HepG2 (cell line): ENCODE measurements around the gene CES1. TPM values are rescaled to one million over a fixed set of nuclear protein-coding genes. Genes with fewer than 3 reads are reported as not detected.

Experiments used
- FOXA1 ChIP-seq, 2 experiments: fragments of 450-650 bp in 1 of 2; sonication (generic) in 1 of 2; formaldehyde crosslinking in 1 of 2; IDR thresholded peaks; 2 replicates each; pipeline versions ENCODE4 v1.4.0 to v1.6.1; 2016 to 2020; ENCODE audit warnings: missing genetic modification reagents in 1 of 2
- GABPB1 ChIP-seq: IDR thresholded peaks from 2 replicates; pipeline ENCODE4 v1.6.1; 2016; ENCODE audit warnings: mild to moderate bottlenecking, missing genetic modification reagents, moderate library complexity, missing compliant biosample characterization
- HNF4A ChIP-seq: sonication (generic); formaldehyde crosslinking; IDR thresholded peaks from 2 replicates; pipeline ENCODE4 v1.4.0; 2020; ENCODE audit warnings: missing genetic modification reagents
- HNF4G ChIP-seq, 2 experiments: sonication (generic) in 1 of 2; formaldehyde crosslinking in 1 of 2; IDR thresholded peaks; 2 replicates each; pipeline versions ENCODE4 v1.4.0 to v1.6.1; 2011 to 2020; ENCODE audit warnings: borderline replicate concordance in 2 of 2, low read depth in 2 of 2, mild to moderate bottlenecking in 2 of 2, low read length in 1 of 2, missing genetic modification reagents in 1 of 2, moderate library complexity in 1 of 2
- KLF13 ChIP-seq: sonication (generic); formaldehyde crosslinking; IDR thresholded peaks from 2 replicates; pipeline ENCODE4 v1.4.0; 2020; ENCODE audit warnings: mild to moderate bottlenecking, missing genetic modification reagents
- NFKB2 ChIP-seq: sonication (generic); formaldehyde crosslinking; IDR thresholded peaks from 2 replicates; pipeline ENCODE4 v1.4.0; 2020; ENCODE audit warnings: missing genetic modification reagents, borderline replicate concordance
- TBX2 ChIP-seq: sonication (generic); formaldehyde crosslinking; IDR thresholded peaks from 2 replicates; pipeline ENCODE4 v1.5.0; 2020; ENCODE audit warnings: missing genetic modification reagents, mild to moderate bottlenecking, borderline replicate concordance
- ZKSCAN8 ChIP-seq: IDR thresholded peaks from 2 replicates; pipeline ENCODE4 v1.6.1; 2016; ENCODE audit warnings: borderline replicate concordance, missing genetic modification reagents, missing compliant biosample characterization
- ZNF10 ChIP-seq: sonication (generic); formaldehyde crosslinking; IDR thresholded peaks from 2 replicates; pipeline ENCODE4 v1.4.0; 2020; ENCODE audit warnings: mild to moderate bottlenecking, low read depth, missing genetic modification reagents, borderline replicate concordance
- ZNF567 ChIP-seq: sonication (generic); formaldehyde crosslinking; IDR thresholded peaks from 2 replicates; pipeline ENCODE4 v1.8.1; 2023; ENCODE audit warnings: mild to moderate bottlenecking, missing genetic modification reagents, borderline replicate concordance
- ZNF644 ChIP-seq: IDR thresholded peaks from 2 replicates; pipeline ENCODE4 v1.6.1; 2016; ENCODE audit warnings: low read depth
- polyA plus RNA-seq, 8 experiments: library from polyadenylated mRNA; depleted of rRNA in 3 of 8; stranded (reverse) in 7 of 8; unstranded in 1 of 8; fragments of >200 nt; fragmentation: Illumina TruSeq in 4 of 8; extraction: Trizol in 4 of 8; gene quantifications; 2 replicates each; pipeline versions ENCODE4 v1.2.1 to v1.2.3, GENCODE V29; 2011 to 2016; ENCODE audit warnings: low read depth in 4 of 8, missing spikeins in 1 of 8, mixed read lengths in 1 of 8; ENCODE audit not compliant: insufficient read depth in 1 of 8
- total RNA-seq, 5 experiments: library from RNA; depleted of rRNA; stranded (reverse); fragments of >200 nt; fragmentation: Illumina TruSeq; extraction: Trizol; gene quantifications; 2 replicates each; pipeline ENCODE4 v1.2.3, GENCODE V29; 2016; ENCODE audit warnings: low read depth in 1 of 5
- TF ChIP-seq, protein P1 (sequence below): IDR thresholded peaks from 2 replicates; pipeline ENCODE4 v1.6.1; 2012; ENCODE audit warnings: low read depth, low read length, improper control_type of control experiment
- TF ChIP-seq, protein P2 (sequence below): sonication (generic); formaldehyde crosslinking; IDR thresholded peaks from 2 replicates; pipeline ENCODE4 v1.5.0; 2020; ENCODE audit warnings: mild to moderate bottlenecking, missing genetic modification reagents
- TF ChIP-seq, protein P3 (sequence below): IDR thresholded peaks from 2 replicates; pipeline ENCODE4 v1.4.0; 2020; ENCODE audit warnings: mild to moderate bottlenecking, missing genetic modification reagents
- TF ChIP-seq, protein P4 (sequence below): fragments of 450-650 bp; IDR thresholded peaks from 2 replicates; pipeline ENCODE4 v1.6.1; 2016
- TF ChIP-seq, protein P5 (sequence below): sonication (generic); formaldehyde crosslinking; IDR thresholded peaks from 2 replicates; pipeline ENCODE4 v1.4.0; 2020; ENCODE audit warnings: mild to moderate bottlenecking, missing genetic modification reagents

The CES1 gene
- total and polyA plus RNA-seq, 2 of the 13 experiments (the other 11 are each of a cell fraction or from before 2014, with no cell fraction given): 136 to 198 TPM

DNA sequence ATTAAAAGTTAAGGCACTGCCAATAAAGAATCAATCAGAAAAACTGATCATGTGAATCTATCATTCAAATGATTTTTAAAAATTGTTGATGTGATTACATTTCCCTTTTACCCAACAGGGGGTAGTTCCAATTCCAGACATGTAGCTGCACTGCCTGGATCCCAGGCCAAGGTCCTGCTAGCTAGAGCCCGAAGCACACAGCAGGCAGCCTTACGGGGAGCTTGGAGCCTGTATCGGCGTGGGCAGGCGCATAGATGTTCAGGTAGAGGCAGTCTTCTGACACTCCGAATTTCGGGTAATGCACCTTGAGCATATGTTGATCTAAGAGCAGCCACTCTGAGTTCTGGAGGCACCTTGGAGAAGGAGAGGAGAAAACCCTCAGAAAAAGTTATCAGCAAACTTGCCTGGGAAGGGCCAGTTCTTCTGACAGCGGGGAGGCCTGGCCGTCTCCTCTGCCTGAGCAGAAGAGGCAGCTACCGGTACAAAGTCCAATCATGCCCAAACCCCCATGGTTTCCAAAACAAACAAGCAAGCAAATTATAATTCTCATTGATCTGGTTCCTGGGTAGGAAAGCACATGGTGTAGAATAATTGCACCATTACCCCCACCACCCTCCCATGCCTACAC lies 38.6 kb upstream of the CES1 start (continued):
- TF ChIP-seq, protein P1, sequence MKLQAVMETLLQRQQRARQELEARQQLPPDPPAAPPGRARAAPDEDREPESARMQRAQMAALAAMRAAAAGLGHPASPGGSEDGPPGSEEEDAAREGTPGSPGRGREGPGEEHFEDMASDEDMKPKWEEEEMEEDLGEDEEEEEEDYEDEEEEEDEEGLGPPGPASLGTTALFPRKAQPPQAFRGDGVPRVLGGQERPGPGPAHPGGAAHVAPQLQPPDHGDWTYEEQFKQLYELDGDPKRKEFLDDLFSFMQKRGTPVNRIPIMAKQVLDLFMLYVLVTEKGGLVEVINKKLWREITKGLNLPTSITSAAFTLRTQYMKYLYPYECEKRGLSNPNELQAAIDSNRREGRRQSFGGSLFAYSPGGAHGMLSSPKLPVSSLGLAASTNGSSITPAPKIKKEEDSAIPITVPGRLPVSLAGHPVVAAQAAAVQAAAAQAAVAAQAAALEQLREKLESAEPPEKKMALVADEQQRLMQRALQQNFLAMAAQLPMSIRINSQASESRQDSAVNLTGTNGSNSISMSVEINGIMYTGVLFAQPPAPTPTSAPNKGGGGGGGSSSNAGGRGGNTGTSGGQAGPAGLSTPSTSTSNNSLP: 0 out of 2 replicates have a peak, but pooled peaks have one; percentile 26
- TF ChIP-seq, protein P2, sequence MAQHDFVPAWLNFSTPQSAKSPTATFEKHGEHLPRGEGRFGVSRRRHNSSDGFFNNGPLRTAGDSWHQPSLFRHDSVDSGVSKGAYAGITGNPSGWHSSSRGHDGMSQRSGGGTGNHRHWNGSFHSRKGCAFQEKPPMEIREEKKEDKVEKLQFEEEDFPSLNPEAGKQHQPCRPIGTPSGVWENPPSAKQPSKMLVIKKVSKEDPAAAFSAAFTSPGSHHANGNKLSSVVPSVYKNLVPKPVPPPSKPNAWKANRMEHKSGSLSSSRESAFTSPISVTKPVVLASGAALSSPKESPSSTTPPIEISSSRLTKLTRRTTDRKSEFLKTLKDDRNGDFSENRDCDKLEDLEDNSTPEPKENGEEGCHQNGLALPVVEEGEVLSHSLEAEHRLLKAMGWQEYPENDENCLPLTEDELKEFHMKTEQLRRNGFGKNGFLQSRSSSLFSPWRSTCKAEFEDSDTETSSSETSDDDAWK (CRISPR knock-in tag): no peak
- TF ChIP-seq ZNF644: 0 out of 2 replicates have a peak, but pooled peaks have one; percentile 33
- no peak for TF ChIP-seq TBX2
- TF ChIP-seq FOXA1 (IDR thresholded peaks at IDR 0.05): no peak
- peak; percentile 41; the same call in 1 of the 2 replicates for TF ChIP-seq FOXA1 (CRISPR knock-in tag; IDR thresholded peaks at IDR 0.05)
- no peak for TF ChIP-seq HNF4G (IDR thresholded peaks at IDR 0.05; ENCODE audit: borderline replicate concordance, low read depth, low read length)
- peak; percentile 69; the same call in 1 of the 2 replicates for TF ChIP-seq HNF4G (CRISPR knock-in tag; IDR thresholded peaks at IDR 0.05; ENCODE audit: borderline replicate concordance, low read depth)
- TF ChIP-seq NFKB2 (CRISPR knock-in tag): 0 out of 2 replicates have a peak, but pooled peaks have one; percentile 24
- no peak for TF ChIP-seq ZNF10 (CRISPR knock-in tag)
- TF ChIP-seq KLF13 (CRISPR knock-in tag): no peak
- TF ChIP-seq, protein P3, sequence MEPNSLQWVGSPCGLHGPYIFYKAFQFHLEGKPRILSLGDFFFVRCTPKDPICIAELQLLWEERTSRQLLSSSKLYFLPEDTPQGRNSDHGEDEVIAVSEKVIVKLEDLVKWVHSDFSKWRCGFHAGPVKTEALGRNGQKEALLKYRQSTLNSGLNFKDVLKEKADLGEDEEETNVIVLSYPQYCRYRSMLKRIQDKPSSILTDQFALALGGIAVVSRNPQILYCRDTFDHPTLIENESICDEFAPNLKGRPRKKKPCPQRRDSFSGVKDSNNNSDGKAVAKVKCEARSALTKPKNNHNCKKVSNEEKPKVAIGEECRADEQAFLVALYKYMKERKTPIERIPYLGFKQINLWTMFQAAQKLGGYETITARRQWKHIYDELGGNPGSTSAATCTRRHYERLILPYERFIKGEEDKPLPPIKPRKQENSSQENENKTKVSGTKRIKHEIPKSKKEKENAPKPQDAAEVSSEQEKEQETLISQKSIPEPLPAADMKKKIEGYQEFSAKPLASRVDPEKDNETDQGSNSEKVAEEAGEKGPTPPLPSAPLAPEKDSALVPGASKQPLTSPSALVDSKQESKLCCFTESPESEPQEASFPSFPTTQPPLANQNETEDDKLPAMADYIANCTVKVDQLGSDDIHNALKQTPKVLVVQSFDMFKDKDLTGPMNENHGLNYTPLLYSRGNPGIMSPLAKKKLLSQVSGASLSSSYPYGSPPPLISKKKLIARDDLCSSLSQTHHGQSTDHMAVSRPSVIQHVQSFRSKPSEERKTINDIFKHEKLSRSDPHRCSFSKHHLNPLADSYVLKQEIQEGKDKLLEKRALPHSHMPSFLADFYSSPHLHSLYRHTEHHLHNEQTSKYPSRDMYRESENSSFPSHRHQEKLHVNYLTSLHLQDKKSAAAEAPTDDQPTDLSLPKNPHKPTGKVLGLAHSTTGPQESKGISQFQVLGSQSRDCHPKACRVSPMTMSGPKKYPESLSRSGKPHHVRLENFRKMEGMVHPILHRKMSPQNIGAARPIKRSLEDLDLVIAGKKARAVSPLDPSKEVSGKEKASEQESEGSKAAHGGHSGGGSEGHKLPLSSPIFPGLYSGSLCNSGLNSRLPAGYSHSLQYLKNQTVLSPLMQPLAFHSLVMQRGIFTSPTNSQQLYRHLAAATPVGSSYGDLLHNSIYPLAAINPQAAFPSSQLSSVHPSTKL (CRISPR knock-in tag): 0 out of 2 replicates have a peak, but pooled peaks have one; percentile 22
- TF ChIP-seq, protein P4, sequence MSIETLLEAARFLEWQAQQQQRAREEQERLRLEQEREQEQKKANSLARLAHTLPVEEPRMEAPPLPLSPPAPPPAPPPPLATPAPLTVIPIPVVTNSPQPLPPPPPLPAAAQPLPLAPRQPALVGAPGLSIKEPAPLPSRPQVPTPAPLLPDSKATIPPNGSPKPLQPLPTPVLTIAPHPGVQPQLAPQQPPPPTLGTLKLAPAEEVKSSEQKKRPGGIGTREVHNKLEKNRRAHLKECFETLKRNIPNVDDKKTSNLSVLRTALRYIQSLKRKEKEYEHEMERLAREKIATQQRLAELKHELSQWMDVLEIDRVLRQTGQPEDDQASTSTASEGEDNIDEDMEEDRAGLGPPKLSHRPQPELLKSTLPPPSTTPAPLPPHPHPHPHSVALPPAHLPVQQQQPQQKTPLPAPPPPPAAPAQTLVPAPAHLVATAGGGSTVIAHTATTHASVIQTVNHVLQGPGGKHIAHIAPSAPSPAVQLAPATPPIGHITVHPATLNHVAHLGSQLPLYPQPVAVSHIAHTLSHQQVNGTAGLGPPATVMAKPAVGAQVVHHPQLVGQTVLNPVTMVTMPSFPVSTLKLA: peak; percentile 25; the same call in 1 of the 2 replicates
- TF ChIP-seq HNF4A: peak; percentile 72
- TF ChIP-seq ZNF567 (CRISPR knock-in tag): no peak
- TF ChIP-seq ZKSCAN8 (CRISPR knock-in tag): peak; percentile 58; the same call in 1 of the 2 replicates
- TF ChIP-seq, protein P5, sequence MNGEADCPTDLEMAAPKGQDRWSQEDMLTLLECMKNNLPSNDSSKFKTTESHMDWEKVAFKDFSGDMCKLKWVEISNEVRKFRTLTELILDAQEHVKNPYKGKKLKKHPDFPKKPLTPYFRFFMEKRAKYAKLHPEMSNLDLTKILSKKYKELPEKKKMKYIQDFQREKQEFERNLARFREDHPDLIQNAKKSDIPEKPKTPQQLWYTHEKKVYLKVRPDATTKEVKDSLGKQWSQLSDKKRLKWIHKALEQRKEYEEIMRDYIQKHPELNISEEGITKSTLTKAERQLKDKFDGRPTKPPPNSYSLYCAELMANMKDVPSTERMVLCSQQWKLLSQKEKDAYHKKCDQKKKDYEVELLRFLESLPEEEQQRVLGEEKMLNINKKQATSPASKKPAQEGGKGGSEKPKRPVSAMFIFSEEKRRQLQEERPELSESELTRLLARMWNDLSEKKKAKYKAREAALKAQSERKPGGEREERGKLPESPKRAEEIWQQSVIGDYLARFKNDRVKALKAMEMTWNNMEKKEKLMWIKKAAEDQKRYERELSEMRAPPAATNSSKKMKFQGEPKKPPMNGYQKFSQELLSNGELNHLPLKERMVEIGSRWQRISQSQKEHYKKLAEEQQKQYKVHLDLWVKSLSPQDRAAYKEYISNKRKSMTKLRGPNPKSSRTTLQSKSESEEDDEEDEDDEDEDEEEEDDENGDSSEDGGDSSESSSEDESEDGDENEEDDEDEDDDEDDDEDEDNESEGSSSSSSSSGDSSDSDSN (CRISPR knock-in tag): peak; percentile 3; the same call in 1 of the 2 replicates
- 0 out of 2 replicates have a peak, but pooled peaks have one; percentile 23 for TF ChIP-seq GABPB1 (CRISPR knock-in tag)
